Spleen (tissue), 7 donors: ENCODE data around the gene MRPL41.

ENCODE experiments used
- POLR2A ChIP-seq, 3 donors: fragments of 450-650 bp; IDR thresholded peaks; one replicate each; pipeline ENCODE4 v1.5.1; 2017; ENCODE audit warnings: antibody characterized with exemption in 3 of 3, mild to moderate bottlenecking in 1 of 3
- POLR2AphosphoS5 ChIP-seq, 3 donors: sonication (generic); formaldehyde crosslinking; IDR thresholded peaks; one replicate each; pipeline ENCODE4 v1.5.1; 2017; ENCODE audit warnings: antibody characterized with exemption in 3 of 3
- TF ChIP-seq, protein P1 (sequence below), 11 experiments: fragments of 200-600 bp in 7 of 11; fragments of 450-650 bp in 4 of 11; sonication (generic) in 4 of 11; IDR thresholded peaks in 8 of 11; conservative IDR thresholded peaks in 3 of 11; 1 replicate in 7 of 11; 2 replicates in 4 of 11; pipeline versions ENCODE4 v1.4.0 to v1.8.0; 2016 to 2021; ENCODE audit warnings: antibody characterized with exemption in 11 of 11, inconsistent platforms in 4 of 11, mild to moderate bottlenecking in 1 of 11
- donor health status: DM: no; HTN: no; CAD: no; lungs with moderate emphysema.
- donor health status: DM: no; HTN: no; CAD: no.
- donor health status: DM: no; HTN: no; CAD: no.

DNA sequence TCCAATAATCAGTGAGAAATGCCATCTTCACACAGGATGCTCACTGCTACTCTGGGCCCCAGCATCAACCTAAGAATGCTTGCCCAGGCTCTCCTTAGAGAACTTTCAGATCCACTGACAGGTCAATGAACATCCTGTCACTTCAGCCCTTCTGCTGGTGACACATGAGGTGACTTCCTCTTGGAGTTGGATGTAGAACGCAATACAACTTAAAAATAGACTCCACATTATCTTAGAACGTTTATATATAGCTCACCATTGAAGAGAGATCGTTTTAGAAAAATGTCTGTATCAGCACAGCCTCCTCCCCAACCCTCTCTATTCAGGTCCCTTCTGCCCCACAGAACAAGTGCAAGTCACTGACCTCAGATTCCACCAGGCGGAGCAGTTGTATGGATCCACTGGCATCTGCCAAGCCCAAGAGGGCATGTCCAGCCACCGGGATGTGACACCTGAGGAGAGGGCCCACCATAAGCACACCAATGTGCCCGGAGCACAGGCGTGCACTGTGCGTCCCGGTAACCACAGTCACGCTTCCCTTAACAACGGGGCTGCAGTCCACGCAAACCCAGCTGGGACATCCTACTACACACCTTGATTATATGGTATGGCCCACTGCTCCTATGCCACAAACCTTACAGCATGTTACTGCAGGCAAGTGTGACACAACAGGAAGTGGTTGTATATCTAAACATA, 24.2 kb downstream of the MRPL41 start:
- TF ChIP-seq POLR2A (IDR thresholded peaks at IDR 0.05) (no peak), POLR2AphosphoS5 (IDR thresholded peaks at IDR 0.05) (peak in 1 of 3 donors; percentile 12)
- TF ChIP-seq, protein P1, sequence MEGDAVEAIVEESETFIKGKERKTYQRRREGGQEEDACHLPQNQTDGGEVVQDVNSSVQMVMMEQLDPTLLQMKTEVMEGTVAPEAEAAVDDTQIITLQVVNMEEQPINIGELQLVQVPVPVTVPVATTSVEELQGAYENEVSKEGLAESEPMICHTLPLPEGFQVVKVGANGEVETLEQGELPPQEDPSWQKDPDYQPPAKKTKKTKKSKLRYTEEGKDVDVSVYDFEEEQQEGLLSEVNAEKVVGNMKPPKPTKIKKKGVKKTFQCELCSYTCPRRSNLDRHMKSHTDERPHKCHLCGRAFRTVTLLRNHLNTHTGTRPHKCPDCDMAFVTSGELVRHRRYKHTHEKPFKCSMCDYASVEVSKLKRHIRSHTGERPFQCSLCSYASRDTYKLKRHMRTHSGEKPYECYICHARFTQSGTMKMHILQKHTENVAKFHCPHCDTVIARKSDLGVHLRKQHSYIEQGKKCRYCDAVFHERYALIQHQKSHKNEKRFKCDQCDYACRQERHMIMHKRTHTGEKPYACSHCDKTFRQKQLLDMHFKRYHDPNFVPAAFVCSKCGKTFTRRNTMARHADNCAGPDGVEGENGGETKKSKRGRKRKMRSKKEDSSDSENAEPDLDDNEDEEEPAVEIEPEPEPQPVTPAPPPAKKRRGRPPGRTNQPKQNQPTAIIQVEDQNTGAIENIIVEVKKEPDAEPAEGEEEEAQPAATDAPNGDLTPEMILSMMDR (IDR thresholded peaks at IDR 0.05 in 8 of 11, conservative IDR thresholded peaks at IDR 0.05 in 3 of 11): no peak
